HEK293 (cell line): ENCODE measurements around the gene TPR.

Experiments used
- GLI4 ChIP-seq: fragments of 450-650 bp; formaldehyde crosslinking; IDR thresholded peaks from 2 replicates; pipeline ENCODE4 v1.5.1; 2016; ENCODE audit warnings: missing biosample characterization, missing genetic modification characterization
- PRDM1 ChIP-seq: fragments of 450-650 bp; formaldehyde crosslinking; IDR thresholded peaks from 2 replicates; pipeline ENCODE4; 2016; ENCODE audit warnings: missing biosample characterization, missing genetic modification characterization
- SCRT1 ChIP-seq: fragments of 450-650 bp; formaldehyde crosslinking; IDR thresholded peaks from 2 replicates; pipeline ENCODE4 v1.5.1; 2016; ENCODE audit warnings: missing biosample characterization, missing genetic modification characterization, borderline replicate concordance
- ZBTB1 ChIP-seq: fragments of 450-650 bp; formaldehyde crosslinking; IDR thresholded peaks from 2 replicates; pipeline ENCODE4 v1.5.1; 2016; ENCODE audit warnings: missing biosample characterization, missing genetic modification characterization
- ZBTB21 ChIP-seq: fragments of 450-650 bp; formaldehyde crosslinking; IDR thresholded peaks from 2 replicates; pipeline ENCODE4 v1.5.1; 2017; ENCODE audit warnings: missing biosample characterization, missing genetic modification characterization
- ZBTB49 ChIP-seq: fragments of 450-650 bp; formaldehyde crosslinking; IDR thresholded peaks from 2 replicates; pipeline ENCODE4 v1.5.1; 2016; ENCODE audit warnings: missing biosample characterization, missing genetic modification characterization, low read depth
- ZBTB6 ChIP-seq: fragments of 450-650 bp; formaldehyde crosslinking; IDR thresholded peaks from 2 replicates; pipeline ENCODE4 v1.5.1; 2017; ENCODE audit warnings: missing biosample characterization, missing genetic modification characterization
- ZBTB8A ChIP-seq: fragments of 450-650 bp; formaldehyde crosslinking; IDR thresholded peaks from 2 replicates; pipeline ENCODE4 v1.5.1; 2016; ENCODE audit warnings: missing biosample characterization, missing genetic modification characterization
- ZFP41 ChIP-seq: fragments of 450-650 bp; formaldehyde crosslinking; IDR thresholded peaks from 2 replicates; pipeline ENCODE4 v1.5.1; 2016; ENCODE audit warnings: missing biosample characterization, missing genetic modification characterization, borderline replicate concordance
- ZNF114 ChIP-seq: fragments of 450-650 bp; formaldehyde crosslinking; IDR thresholded peaks from 2 replicates; pipeline ENCODE4 v1.5.0; 2017; ENCODE audit warnings: missing biosample characterization, missing genetic modification characterization
- ZNF175 ChIP-seq: fragments of 450-650 bp; formaldehyde crosslinking; IDR thresholded peaks from 2 replicates; pipeline ENCODE4 v1.5.1; 2016; ENCODE audit warnings: missing biosample characterization, missing genetic modification characterization
- ZNF239 ChIP-seq: fragments of 450-650 bp; formaldehyde crosslinking; IDR thresholded peaks from 2 replicates; pipeline ENCODE4 v1.5.1; 2016; ENCODE audit warnings: missing biosample characterization, missing genetic modification characterization
- ZNF324 ChIP-seq: fragments of 450-650 bp; formaldehyde crosslinking; IDR thresholded peaks from 2 replicates; pipeline ENCODE4 v1.5.1; 2016; ENCODE audit warnings: missing biosample characterization, missing genetic modification characterization
- ZNF341 ChIP-seq: fragments of 450-650 bp; formaldehyde crosslinking; IDR thresholded peaks from 2 replicates; pipeline ENCODE4; 2016; ENCODE audit warnings: low read depth, missing biosample characterization, missing genetic modification characterization
- ZNF513 ChIP-seq: fragments of 450-650 bp; IDR thresholded peaks from 2 replicates; pipeline ENCODE4 v1.5.1; 2018; ENCODE audit warnings: missing biosample characterization, missing genetic modification characterization
- ZNF529 ChIP-seq: fragments of 450-650 bp; formaldehyde crosslinking; IDR thresholded peaks from 2 replicates; pipeline ENCODE4 v1.5.1; 2017; ENCODE audit warnings: missing genetic modification characterization, missing biosample characterization; ENCODE audit not compliant: insufficient replicate concordance
- ZNF585B ChIP-seq: fragments of 450-650 bp; formaldehyde crosslinking; IDR thresholded peaks from 2 replicates; pipeline ENCODE4 v1.5.1; 2016; ENCODE audit warnings: missing biosample characterization, missing genetic modification characterization
- ZNF623 ChIP-seq: fragments of 450-650 bp; formaldehyde crosslinking; IDR thresholded peaks from 2 replicates; pipeline ENCODE4 v1.5.1; 2016; ENCODE audit warnings: missing biosample characterization, missing genetic modification characterization
- ZNF658 ChIP-seq: fragments of 450-650 bp; formaldehyde crosslinking; IDR thresholded peaks from 2 replicates; pipeline ENCODE4; 2016; ENCODE audit warnings: missing biosample characterization, missing genetic modification characterization
- ZNF692 ChIP-seq: fragments of 450-650 bp; formaldehyde crosslinking; IDR thresholded peaks from 2 replicates; pipeline ENCODE4 v1.5.1; 2016; ENCODE audit warnings: missing biosample characterization, missing genetic modification characterization
- ZNF830 ChIP-seq: fragments of 450-650 bp; IDR thresholded peaks from 2 replicates; pipeline ENCODE4 v1.5.0; 2018; ENCODE audit warnings: missing biosample characterization, missing genetic modification characterization, low read depth, mild to moderate bottlenecking, moderate library complexity
- TF ChIP-seq, protein P1 (sequence below): fragments of 450-650 bp; formaldehyde crosslinking; optimal IDR thresholded peaks from 2 replicates; pipeline ENCODE3; 2016; ENCODE audit warnings: missing biosample characterization, mild to moderate bottlenecking, missing genetic modification characterization
- TF ChIP-seq, protein P2 (sequence below): fragments of 450-650 bp; formaldehyde crosslinking; conservative IDR thresholded peaks from 2 replicates; pipeline ENCODE4 v1.5.1; 2016; ENCODE audit warnings: low read depth, missing biosample characterization, missing genetic modification characterization
- TF ChIP-seq, protein P3 (sequence below): fragments of 450-650 bp; formaldehyde crosslinking; IDR thresholded peaks from 2 replicates; pipeline ENCODE4 v1.5.1; 2016; ENCODE audit warnings: missing biosample characterization, missing genetic modification characterization

Gene TPR

GRCh38 chr1:186375152-186375928, at the start of gene TPR, which contains the start of gene ODR4 (continued):
- TF ChIP-seq ZNF114 (tag by site-specific recombination) (no peak), ZFP41 (tag by site-specific recombination) (no peak), ZNF529 (tag by site-specific recombination) (no peak), ZNF658 (tag by site-specific recombination) (no peak), ZBTB1 (0 out of 2 replicates have a peak, but pooled peaks have one; percentile 81), PRDM1 (tag by site-specific recombination) (no peak), ZBTB6 (no peak), ZNF830 (no peak), ZNF175 (no peak), ZNF513 (no peak), GLI4 (tag by site-specific recombination) (no peak), ZNF692 (peak; percentile 58; the same call in 1 of the 2 replicates), ZNF623 (tag by site-specific recombination) (peak; percentile 22; the same call in 1 of the 2 replicates), ZBTB8A (peak; percentile 100), ZNF239 (tag by site-specific recombination) (no peak), ZBTB21 (tag by site-specific recombination) (peak; percentile 74), ZBTB49 (tag by site-specific recombination) (no peak), SCRT1 (tag by site-specific recombination) (no peak), ZNF585B (tag by site-specific recombination) (no peak), ZNF324 (tag by site-specific recombination) (peak; percentile 83), ZNF341 (tag by site-specific recombination) (peak; percentile 67)
- TF ChIP-seq, protein P1, sequence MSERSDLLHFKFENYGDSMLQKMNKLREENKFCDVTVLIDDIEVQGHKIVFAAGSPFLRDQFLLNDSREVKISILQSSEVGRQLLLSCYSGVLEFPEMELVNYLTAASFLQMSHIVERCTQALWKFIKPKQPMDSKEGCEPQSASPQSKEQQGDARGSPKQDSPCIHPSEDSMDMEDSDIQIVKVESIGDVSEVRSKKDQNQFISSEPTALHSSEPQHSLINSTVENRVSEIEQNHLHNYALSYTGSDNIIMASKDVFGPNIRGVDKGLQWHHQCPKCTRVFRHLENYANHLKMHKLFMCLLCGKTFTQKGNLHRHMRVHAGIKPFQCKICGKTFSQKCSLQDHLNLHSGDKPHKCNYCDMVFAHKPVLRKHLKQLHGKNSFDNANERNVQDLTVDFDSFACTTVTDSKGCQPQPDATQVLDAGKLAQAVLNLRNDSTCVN (tag by site-specific recombination) = peak; percentile 88
- TF ChIP-seq, protein P2, sequence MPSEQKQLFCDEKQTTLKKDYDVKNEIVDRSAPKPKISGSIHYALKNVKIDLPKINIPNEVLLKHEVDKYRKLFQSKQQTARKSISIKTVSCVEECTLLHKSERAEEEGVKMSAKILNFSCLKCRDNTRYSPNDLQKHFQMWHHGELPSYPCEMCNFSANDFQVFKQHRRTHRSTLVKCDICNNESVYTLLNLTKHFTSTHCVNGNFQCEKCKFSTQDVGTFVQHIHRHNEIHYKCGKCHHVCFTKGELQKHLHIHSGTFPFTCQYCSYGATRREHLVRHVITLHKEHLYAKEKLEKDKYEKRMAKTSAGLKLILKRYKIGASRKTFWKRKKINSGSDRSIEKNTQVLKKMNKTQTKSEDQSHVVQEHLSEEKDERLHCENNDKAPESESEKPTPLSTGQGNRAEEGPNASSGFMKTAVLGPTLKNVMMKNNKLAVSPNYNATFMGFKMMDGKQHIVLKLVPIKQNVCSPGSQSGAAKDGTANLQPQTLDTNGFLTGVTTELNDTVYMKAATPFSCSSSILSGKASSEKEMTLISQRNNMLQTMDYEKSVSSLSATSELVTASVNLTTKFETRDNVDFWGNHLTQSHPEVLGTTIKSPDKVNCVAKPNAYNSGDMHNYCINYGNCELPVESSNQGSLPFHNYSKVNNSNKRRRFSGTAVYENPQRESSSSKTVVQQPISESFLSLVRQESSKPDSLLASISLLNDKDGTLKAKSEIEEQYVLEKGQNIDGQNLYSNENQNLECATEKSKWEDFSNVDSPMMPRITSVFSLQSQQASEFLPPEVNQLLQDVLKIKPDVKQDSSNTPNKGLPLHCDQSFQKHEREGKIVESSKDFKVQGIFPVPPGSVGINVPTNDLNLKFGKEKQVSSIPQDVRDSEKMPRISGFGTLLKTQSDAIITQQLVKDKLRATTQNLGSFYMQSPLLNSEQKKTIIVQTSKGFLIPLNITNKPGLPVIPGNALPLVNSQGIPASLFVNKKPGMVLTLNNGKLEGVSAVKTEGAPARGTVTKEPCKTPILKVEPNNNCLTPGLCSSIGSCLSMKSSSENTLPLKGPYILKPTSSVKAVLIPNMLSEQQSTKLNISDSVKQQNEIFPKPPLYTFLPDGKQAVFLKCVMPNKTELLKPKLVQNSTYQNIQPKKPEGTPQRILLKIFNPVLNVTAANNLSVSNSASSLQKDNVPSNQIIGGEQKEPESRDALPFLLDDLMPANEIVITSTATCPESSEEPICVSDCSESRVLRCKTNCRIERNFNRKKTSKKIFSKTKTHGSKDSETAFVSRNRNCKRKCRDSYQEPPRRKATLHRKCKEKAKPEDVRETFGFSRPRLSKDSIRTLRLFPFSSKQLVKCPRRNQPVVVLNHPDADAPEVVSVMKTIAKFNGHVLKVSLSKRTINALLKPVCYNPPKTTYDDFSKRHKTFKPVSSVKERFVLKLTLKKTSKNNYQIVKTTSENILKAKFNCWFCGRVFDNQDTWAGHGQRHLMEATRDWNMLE (tag by site-specific recombination) = 0 out of 2 replicates have a peak, but pooled peaks have one; percentile 35
- TF ChIP-seq, protein P3, sequence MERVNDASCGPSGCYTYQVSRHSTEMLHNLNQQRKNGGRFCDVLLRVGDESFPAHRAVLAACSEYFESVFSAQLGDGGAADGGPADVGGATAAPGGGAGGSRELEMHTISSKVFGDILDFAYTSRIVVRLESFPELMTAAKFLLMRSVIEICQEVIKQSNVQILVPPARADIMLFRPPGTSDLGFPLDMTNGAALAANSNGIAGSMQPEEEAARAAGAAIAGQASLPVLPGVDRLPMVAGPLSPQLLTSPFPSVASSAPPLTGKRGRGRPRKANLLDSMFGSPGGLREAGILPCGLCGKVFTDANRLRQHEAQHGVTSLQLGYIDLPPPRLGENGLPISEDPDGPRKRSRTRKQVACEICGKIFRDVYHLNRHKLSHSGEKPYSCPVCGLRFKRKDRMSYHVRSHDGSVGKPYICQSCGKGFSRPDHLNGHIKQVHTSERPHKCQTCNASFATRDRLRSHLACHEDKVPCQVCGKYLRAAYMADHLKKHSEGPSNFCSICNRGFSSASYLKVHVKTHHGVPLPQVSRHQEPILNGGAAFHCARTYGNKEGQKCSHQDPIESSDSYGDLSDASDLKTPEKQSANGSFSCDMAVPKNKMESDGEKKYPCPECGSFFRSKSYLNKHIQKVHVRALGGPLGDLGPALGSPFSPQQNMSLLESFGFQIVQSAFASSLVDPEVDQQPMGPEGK (tag by site-specific recombination) = peak; percentile 98
